CD4-positive, alpha-beta T cell treated with Interleukin-10 for 1 hour (primary cell): ENCODE results near the gene SPRN.
"Not testable (repeated sequence)": the region's sequence is repeated elsewhere in the genome, so short reads cannot be mapped to it uniquely, and the experiment has no call there.

Experiments used
- DNase-seq: peaks from one replicate; pipeline ENCODE4 v3.0.0-alpha.2; 2020

The SPRN gene

GRCh38 chr10:133405272-133405671 is 19.2 kb downstream of the SPRN start:
- DNase-seq = no peak

GRCh38 chr10:133403784-133404183 is 20.6 kb downstream of the SPRN start:
- DNase-seq = no peak

GRCh38 chr10:133403359-133403758 is 21.1 kb downstream of the SPRN start:
- no peak for DNase-seq

- no peak for DNase-seq
Measured at GRCh38 chr10:133401981-133402725, 22.3 kb downstream of the SPRN start.

- DNase-seq = no peak
Measured at GRCh38 chr10:133401500-133401899, 22.9 kb downstream of the SPRN start.

GRCh38 chr10:133400624-133401424 is 23.6 kb downstream of the SPRN start:
- DNase-seq = no peak

- no peak for DNase-seq
Measured at GRCh38 chr10:133399123-133399601, 25.3 kb downstream of the SPRN start.

- no peak for DNase-seq
Measured at GRCh38 chr10:133397938-133398337, 26.5 kb downstream of the SPRN start.

- no peak for DNase-seq
Measured at GRCh38 chr10:133396035-133396624, 28.3 kb downstream of the SPRN start.

GRCh38 chr10:133394801-133395221 is 29.6 kb downstream of the SPRN start:
- DNase-seq = no peak

GRCh38 chr10:133394064-133394663 is 30.3 kb downstream of the SPRN start, which contains the start of gene MTG1:
MTG1 (plus strand) TSS chr10:133394157; CDS start chr10:133394221, 64 bp downstream.
- peak; percentile 93 for DNase-seq

- DNase-seq = no peak
Measured at GRCh38 chr10:133393401-133394063, 30.9 kb downstream of the SPRN start.

- peak; percentile 21 for DNase-seq
Measured at GRCh38 chr10:133391761-133392518, 32.5 kb downstream of the SPRN start.

- DNase-seq = no peak
Measured at GRCh38 chr10:133391249-133391635, 33.2 kb downstream of the SPRN start.

GRCh38 chr10:133390597-133391248 is 33.7 kb downstream of the SPRN start:
- no peak for DNase-seq

- DNase-seq = peak; percentile 54
Measured at GRCh38 chr10:133388973-133389818, 35.2 kb downstream of the SPRN start.

GRCh38 chr10:133388236-133388972 is 36.0 kb downstream of the SPRN start:
- no peak for DNase-seq

GRCh38 chr10:133386951-133387350 is 37.5 kb downstream of the SPRN start:
- not testable (repeated sequence) for DNase-seq

GRCh38 chr10:133385214-133385613 is 39.2 kb downstream of the SPRN start:
- no peak for DNase-seq
